A549 (cell line): Measurements from ENCODE around the gene CHPF2.

Experiments used
- CHD2 ChIP-seq: fragments of 150-350 bp; IDR thresholded peaks from 2 replicates; pipeline ENCODE4 v1.6.1; 2014; ENCODE audit warnings: low read length; ENCODE audit not compliant: partially characterized antibody
- JUNB ChIP-seq: fragments of >200 bp; sonication (Bioruptor Twin); formaldehyde crosslinking; IDR thresholded peaks from 2 replicates; pipeline ENCODE4 v1.6.1; 2016
- PHF8 ChIP-seq: fragments of 200-600 bp; sonication (generic); IDR thresholded peaks from 2 replicates; pipeline ENCODE4 v1.6.1; 2016; ENCODE audit warnings: low read depth, mild to moderate bottlenecking, antibody characterized with exemption, moderate library complexity, borderline replicate concordance
- POLR2A ChIP-seq: IDR thresholded peaks from 2 replicates; pipeline ENCODE4 v1.6.1; 2012; ENCODE audit warnings: mild to moderate bottlenecking, low read length
- RFX5 ChIP-seq: fragments of 450-650 bp; IDR thresholded peaks from 2 replicates; pipeline ENCODE4 v1.7.1; 2014; ENCODE audit warnings: antibody characterized with exemption, mild to moderate bottlenecking, moderate library complexity
- RNF2 ChIP-seq: fragments of 200-600 bp; sonication (generic); IDR thresholded peaks from 2 replicates; pipeline ENCODE4 v1.6.1; 2016; ENCODE audit warnings: low read depth, mild to moderate bottlenecking, antibody characterized with exemption, moderate library complexity, borderline replicate concordance
- TF ChIP-seq, protein P1 (sequence below): fragments of >200 bp; sonication (Bioruptor Twin); formaldehyde crosslinking; IDR thresholded peaks from 3 replicates; pipeline ENCODE4 v1.5.1; 2016

GRCh38 chr7:151282111-151282510 lies 49.8 kb downstream of the CHPF2 start:
- TF ChIP-seq CHD2 (no peak), RFX5 (no peak), POLR2A (no peak), JUNB (no peak), RNF2 (no peak), PHF8 (no peak)
- TF ChIP-seq, protein P1, sequence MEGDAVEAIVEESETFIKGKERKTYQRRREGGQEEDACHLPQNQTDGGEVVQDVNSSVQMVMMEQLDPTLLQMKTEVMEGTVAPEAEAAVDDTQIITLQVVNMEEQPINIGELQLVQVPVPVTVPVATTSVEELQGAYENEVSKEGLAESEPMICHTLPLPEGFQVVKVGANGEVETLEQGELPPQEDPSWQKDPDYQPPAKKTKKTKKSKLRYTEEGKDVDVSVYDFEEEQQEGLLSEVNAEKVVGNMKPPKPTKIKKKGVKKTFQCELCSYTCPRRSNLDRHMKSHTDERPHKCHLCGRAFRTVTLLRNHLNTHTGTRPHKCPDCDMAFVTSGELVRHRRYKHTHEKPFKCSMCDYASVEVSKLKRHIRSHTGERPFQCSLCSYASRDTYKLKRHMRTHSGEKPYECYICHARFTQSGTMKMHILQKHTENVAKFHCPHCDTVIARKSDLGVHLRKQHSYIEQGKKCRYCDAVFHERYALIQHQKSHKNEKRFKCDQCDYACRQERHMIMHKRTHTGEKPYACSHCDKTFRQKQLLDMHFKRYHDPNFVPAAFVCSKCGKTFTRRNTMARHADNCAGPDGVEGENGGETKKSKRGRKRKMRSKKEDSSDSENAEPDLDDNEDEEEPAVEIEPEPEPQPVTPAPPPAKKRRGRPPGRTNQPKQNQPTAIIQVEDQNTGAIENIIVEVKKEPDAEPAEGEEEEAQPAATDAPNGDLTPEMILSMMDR, result no peak
